DMS114 treated with DMSO at 0.1 percent for 48 hours (cell line): Measurements from ENCODE around the gene COL9A2.

Experiments
- DNase-seq: peaks from one replicate; lab custom pipeline; 2025; ENCODE audit not compliant: unreplicated experiment; lab: John Stamatoyannopoulos, UW

The COL9A2 gene

GRCh38 chr1:40305451-40305850, 11.6 kb downstream of the COL9A2 start:
- no peak for DNase-seq

DNA sequence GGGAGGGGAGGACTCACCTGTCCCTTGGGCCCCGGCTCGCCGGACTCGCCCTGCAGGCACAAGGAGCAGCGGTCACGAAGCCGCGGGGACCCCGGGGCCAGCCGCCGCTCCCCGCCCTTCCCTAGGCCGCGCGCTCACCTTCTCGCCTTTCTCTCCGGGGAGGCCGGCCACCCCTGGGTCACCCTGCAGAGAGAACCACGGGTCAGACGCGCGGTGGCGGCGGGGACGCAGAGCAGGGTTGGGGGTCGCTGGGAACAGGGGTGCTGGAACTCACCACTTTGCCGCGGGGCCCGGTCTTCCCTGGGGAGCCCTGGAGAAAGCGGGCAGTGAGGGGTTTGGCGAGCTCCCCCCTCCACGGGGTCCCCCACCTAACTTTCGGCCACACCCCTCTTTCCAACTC, 13.3 kb downstream of the COL9A2 start:
- no peak for DNase-seq

- DNase-seq, result no peak
Measured at GRCh38 chr1:40303051-40303771, 13.9 kb downstream of the COL9A2 start.

DNA sequence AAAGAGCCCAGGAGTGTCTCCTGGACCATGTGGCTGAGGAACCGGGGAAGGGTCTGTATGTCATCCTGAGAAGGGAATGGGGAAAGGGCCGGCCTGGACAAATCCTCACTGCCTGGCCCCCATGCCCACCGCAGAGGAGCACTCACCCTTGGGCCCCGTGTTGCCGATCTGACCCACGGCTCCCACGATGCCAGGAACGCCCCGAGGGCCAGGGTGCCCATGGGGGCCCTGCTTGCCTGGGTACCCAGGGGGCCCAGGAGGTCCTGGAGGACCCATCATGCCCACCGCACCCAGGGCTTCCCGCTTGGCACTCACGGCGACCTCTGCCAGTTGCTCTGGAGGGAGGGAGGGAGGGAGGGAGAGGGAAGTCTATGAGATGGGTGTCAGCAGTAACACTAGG, 14.6 kb downstream of the COL9A2 start:
- DNase-seq, result no peak

GRCh38 chr1:40301541-40302299, 15.4 kb downstream of the COL9A2 start:
- no peak for DNase-seq

DNA sequence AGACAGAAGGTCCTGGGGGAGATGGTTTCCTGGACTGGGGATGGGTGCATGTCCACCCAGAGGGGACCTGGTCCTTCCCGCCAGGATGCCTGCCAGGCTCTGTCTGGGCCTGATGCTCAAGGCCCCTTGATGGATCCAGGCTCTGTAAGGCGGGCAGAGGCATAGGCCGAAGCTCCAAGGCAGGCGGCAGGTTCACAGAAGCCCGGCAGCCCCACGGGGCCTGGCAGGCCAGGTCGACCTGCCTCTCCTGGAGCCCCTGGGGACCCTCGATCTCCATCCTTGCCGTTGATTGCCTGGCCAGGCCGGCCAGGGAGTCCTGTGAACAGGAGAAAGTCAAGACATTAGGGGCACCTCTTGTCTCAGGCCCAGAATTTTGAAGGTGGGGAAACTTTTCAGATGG, 16.0 kb downstream of the COL9A2 start:
- no peak for DNase-seq

- DNase-seq, result no peak
Measured at GRCh38 chr1:40300651-40301050, 16.4 kb downstream of the COL9A2 start.

- no peak for DNase-seq
Measured at GRCh38 chr1:40300249-40300567, 16.9 kb downstream of the COL9A2 start.

DNA sequence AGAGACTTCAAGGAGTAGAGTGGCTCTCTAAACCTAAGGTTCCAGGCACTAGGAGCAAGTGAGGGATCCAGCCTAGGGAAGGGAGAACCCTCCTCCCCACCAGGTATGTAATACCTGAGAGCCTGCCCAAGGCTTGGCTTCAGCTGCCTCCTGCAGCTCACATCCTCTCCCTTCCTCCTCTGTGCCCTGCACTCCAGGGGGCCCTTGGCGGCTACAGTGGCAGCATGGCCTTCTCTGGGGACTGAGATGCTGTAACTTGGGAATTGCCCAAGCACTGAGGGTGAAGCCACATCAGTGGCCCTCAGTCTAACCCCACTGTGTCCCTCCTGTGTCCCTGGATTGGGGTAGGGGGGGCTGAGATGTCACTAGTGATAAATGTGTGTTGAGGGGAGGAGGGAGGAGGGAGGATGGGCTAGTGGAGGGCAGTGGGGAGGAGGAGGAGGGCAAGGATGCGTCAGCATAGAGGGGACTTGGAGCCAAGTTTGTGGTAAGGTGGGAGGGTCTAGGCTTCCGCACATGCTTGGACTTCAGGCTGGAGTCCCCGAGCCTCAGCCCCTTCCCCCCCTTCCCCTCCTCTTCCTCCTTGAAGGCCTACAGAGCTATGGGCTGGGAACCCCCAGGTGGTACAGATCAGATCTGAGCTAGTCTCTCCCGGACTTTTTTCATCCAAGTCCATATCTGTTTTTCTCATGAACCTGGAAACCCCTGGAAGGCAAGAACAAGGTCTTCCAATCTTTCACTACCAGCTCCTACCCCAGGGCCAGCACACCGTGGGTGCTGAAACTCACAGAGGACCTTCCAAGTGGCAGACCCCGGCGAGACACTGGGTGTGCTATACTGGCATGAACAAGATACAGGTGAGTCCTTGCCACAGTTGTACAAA, 17.5 kb downstream of the COL9A2 start:
- no peak for DNase-seq

DNA sequence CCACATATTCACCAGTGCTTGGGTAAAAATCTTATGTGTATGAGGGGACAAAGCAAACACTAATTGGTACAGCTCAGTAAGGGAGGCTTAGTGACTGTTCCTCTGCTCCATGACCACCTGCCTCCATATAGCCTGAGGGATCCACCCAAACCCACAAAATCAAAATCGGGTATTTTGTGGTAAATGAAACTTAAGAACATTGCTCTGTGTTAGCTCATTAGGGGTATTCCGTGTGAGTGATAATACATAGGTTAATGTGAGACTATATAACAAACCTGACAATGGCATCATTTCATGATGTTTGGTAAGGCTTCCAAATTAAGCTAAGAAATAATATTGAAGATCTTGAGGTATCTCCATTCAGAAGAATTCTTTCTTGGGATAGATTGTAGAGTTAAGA, 25.8 kb downstream of the COL9A2 start:
- DNase-seq, result no peak

- no peak for DNase-seq
Measured at GRCh38 chr1:40281853-40282252, 35.2 kb downstream of the COL9A2 start.

DNA sequence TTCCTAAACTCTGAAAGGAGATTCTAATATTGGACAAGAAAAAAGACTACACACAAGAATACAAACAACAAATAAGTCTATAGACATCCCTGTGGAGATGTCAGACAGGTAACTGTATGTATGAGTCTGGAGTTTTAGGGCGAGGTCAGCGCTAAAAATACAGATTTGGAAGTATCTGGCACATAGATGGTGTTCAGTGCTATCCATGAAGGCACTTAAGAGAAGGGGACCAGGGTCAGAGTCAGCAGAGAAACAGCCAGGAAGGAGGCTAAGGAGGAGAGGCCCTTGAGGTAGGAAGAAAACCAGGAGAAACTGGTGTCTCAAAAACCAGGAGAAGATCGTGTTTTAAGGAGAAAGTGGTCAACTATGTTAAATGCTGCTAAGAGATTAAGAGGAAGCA, 41.0 kb downstream of the COL9A2 start:
- no peak for DNase-seq

DNA sequence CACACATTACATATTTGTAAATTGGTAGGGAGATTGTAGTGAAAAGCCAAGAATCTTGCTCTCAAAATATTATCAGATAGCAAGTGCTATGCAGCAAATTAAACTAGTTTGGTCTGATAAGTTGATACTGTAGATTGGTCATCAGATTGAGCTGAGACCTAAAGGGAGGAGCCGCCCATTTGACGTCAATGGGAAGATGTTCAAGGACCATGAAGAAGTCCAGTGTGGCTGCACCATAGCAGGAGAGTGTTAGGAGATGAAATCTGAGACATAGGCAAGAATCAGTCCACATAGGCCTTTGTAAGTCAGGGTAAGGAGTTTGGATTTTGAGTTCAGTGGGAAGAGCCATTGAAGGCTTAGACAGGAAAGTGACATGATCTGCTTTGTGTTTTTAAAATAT, 42.8 kb downstream of the COL9A2 start:
- DNase-seq, result no peak

DNA sequence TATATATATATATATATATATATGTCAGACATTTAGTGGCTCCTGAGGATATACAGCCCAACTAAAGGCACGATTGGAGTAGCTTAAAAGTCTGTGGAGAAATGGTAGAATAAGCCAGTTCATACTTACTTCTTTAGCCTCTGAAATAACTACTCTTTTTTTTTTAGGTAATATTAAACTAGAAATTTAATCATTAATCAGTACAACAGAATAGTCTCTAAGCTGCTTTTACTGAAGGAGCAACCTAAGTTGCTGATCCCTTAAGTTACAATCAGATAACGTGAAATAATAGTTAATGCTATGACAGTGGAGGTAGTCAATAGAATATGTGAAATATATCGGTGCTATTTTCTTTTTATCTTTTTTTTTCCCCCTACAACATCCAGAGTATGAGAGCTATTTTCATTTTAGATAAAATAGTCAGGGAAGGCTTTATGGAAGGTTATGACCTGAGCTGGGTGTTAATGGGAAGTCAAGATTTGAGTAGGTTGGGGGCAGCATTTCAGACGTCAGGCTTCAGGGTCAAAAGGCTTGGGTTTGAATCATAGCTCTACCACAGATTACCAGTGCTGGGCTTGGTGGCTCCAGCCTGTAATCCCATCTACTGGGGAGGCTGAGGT, 43.4 kb downstream of the COL9A2 start:
- no peak for DNase-seq

- no peak for DNase-seq
Measured at GRCh38 chr1:40272653-40273213, 44.4 kb downstream of the COL9A2 start.

DNA sequence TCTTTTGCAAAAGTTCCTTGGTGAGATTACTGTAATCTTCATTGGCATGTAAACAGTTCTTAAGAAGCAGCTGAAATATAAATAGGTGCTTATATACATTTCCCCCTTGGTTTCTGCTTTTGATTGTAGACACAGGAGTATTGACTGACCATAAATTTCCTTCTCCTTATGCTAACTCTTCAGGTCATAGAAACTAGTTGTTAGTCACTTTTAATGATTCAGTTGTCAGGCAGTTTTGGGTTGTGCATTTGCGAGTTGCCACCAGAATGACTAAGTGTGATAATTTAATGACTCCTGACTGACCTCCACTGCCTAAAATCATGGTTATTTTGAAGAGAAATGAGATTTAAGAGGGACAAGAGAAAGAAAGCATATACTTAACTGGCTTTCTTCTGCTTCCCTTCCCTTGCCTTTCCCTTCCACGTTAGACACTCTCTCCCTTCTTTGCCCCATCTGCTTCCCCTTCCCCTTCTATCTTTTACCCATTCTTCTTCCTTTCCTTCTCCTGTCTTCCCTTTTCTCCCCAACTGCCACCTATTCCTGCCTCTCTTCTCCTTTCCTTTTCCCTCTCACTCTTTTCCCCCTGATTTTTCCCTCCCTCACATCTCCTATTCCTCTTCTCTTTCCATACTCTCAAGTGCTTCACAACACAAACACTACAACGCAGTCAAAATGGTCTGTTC, 46.8 kb downstream of the COL9A2 start:
- DNase-seq, result no peak

GRCh38 chr1:40268211-40268610, 48.9 kb downstream of the COL9A2 start:
- DNase-seq, result no peak

GRCh38 chr1:40267767-40268187, 49.3 kb downstream of the COL9A2 start:
- DNase-seq, result no peak

DNA sequence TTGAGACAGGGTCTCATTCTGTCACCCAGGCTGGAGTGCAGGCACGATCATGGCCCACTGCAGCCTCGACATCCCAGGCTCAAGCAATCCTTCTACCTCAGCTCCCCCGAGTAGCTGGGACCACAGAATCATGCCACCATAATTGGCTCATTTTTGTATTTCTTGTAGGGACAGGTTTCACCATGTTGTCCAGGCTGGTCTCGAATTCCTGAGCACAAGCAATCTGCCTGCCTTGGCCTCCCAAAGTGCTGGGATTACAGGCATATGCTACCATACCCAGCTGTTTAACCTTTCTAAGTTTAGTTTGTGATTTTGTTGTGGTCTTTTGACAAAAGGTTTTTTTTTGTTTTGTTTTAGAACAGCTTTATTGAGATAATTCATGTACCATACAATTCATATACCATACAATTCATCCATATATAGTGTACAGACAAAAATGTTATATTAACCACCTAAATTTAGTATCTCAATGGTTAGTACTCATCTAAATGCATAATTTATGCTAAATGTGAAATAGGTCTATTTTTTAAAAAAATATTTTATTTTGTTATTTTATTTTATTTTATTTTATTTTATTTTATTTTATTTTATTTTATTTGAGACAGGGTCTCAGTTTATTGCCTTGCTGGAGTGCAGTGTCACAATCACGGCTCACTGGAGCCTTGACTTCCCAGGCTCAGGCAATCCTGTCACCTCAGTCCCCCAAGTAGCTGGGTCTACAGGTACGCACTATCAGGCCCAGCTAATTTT, 50.1 kb downstream of the COL9A2 start:
- DNase-seq, result no peak

- DNase-seq, result no peak
Measured at GRCh38 chr1:40265919-40266318, 51.2 kb downstream of the COL9A2 start.
